Caco-2 (cell line): ENCODE results near the gene ISG20L2. TPM values are rescaled to one million over a fixed set of nuclear protein-coding genes. Genes with fewer than 3 reads are reported as not detected.

Source experiments
- BruUV-seq: library from RNA; stranded (reverse); fragments of 400-500 nt; replicated peaks from 2 replicates; lab custom pipeline; 2021; lab: Mats Ljungman, UMichigan
- CTCF ChIA-PET: fragments of 300-600 bp; sonication (Branson Sonifier 250); formaldehyde crosslinking; loops from one replicate; lab custom pipeline; 2022; ENCODE audit warnings: antibody characterized with exemption; lab: Charles Lee
- POLR2A ChIA-PET: fragments of 300-600 bp; sonication (Branson Sonifier 250); formaldehyde crosslinking; loops from one replicate; lab custom pipeline; 2022; ENCODE audit warnings: antibody characterized with exemption; lab: Charles Lee
- DNase-seq, 2 experiments: peaks; one replicate each; pipeline versions ENCODE4 v3.0.0 to v3.0.0-alpha.2; 2020 to 2022
- H3K27me3 ChIP-seq: replicated peaks from 2 replicates; pipeline ENCODE4 v1.6.0; 2011; ENCODE audit warnings: low read length; ENCODE audit not compliant: control insufficient read depth, insufficient read depth
- H3K36me3 ChIP-seq: 2 replicates; pipeline ENCODE4 v1.5.1; 2011; ENCODE audit warnings: low read length; ENCODE audit not compliant: control insufficient read depth, insufficient read depth
- H3K4me1 ChIP-seq: fragments of 250-450 bp; sonication (Bioruptor Pico); 2 replicates; pipeline ENCODE4 v1.5.1; 2020; ENCODE audit warnings: mild to moderate bottlenecking
- H3K4me3 ChIP-seq: 2 replicates; pipeline ENCODE4 v1.5.1; 2011; ENCODE audit warnings: low read depth, mild to moderate bottlenecking, control low read depth, low read length
- H3K9me3 ChIP-seq: fragments of 250-450 bp; sonication (Bioruptor Pico); 2 replicates; pipeline ENCODE4 v1.5.1; 2020; ENCODE audit warnings: mild to moderate bottlenecking, moderate library complexity
- H3K27ac Mint-ChIP-seq: one replicate; pipeline ENCODE4 v1.8.0; 2022; ENCODE audit warnings: mixed read lengths; ENCODE audit not compliant: unreplicated experiment
- H3K27me3 Mint-ChIP-seq: one replicate; pipeline ENCODE4 v1.8.0; 2022; ENCODE audit warnings: mixed read lengths; ENCODE audit not compliant: insufficient read depth, unreplicated experiment
- H3K36me3 Mint-ChIP-seq: one replicate; pipeline ENCODE4 v1.8.0; 2022; ENCODE audit warnings: mild to moderate bottlenecking, mixed read lengths; ENCODE audit not compliant: insufficient read depth, unreplicated experiment
- H3K4me1 Mint-ChIP-seq: one replicate; pipeline ENCODE4 v1.8.0; 2022; ENCODE audit warnings: low read depth, mixed read lengths; ENCODE audit not compliant: unreplicated experiment
- H3K4me3 Mint-ChIP-seq: one replicate; pipeline ENCODE4 v1.8.0; 2022; ENCODE audit warnings: mild to moderate bottlenecking, moderate library complexity, mixed read lengths; ENCODE audit not compliant: unreplicated experiment
- H3K9me3 Mint-ChIP-seq: one replicate; pipeline ENCODE4 v1.8.0; 2022; ENCODE audit warnings: mixed read lengths; ENCODE audit not compliant: unreplicated experiment
- CTCF ChIP-seq, 2 experiments: fragments of 200-600 bp in 1 of 2; IDR thresholded peaks; 1 replicate in 1 of 2; 2 replicates in 1 of 2; pipeline versions ENCODE4 v1.5.1 to v1.8.0; 2011 to 2022; ENCODE audit warnings: antibody characterized with exemption in 1 of 2, control low read depth in 1 of 2, inconsistent platforms in 1 of 2, low read depth in 1 of 2, low read length in 1 of 2, mild to moderate bottlenecking in 1 of 2, moderate library complexity in 1 of 2; ENCODE audit not compliant: insufficient read depth in 1 of 2, severe bottlenecking in 1 of 2, unreplicated experiment in 1 of 2
- intact Hi-C: fragments of 100-400 bp; cut with micrococcal nuclease; formaldehyde crosslinking; loops from one replicate; pipeline ENCODE4 v1.10.0; 2022; ENCODE audit not compliant: unreplicated experiment
- total RNA-seq: library from RNA; stranded (reverse); gene quantifications from 2 replicates; pipeline ENCODE4 v1.2.3, GENCODE V29; 2022

ISG20L2 gene
- total RNA-seq, 1 experiment from 2014 or later, result 42.3 TPM

GRCh38 chr1:156712626-156713025, 15.9 kb downstream of the ISG20L2 start:
- peak in 1 of 2 experiments; percentile 54 for DNase-seq
- H3K9me3 ChIP-seq, result no peaks in the 10 kb centered on the region
- ChIA-PET POLR2A (no interaction called here), CTCF (interaction anchor here (2.2 to 2.9 kb wide), 2 partner anchors 14 to 23 kb away, joined by 9 to 30 read pairs; no protein-coding TSS in a partner anchor)
- no peak for TF ChIP-seq CTCF (IDR thresholded peaks at IDR 0.05; ENCODE audit: insufficient read depth in 1 of 2, low read depth in 1 of 2, low read length in 1 of 2, severe bottlenecking in 1 of 2, unreplicated experiment in 1 of 2)
- intact Hi-C loops, result no loop called here
- Mint-ChIP-seq H3K27ac (no peak overlapping the region), H3K27me3 (no peaks in the 10 kb centered on the region), H3K9me3 (no peaks in the 10 kb centered on the region), H3K4me1 (no peaks in the 10 kb centered on the region), H3K4me3 (no peak overlapping the region), H3K36me3 (peaks cover 15% of the 10 kb centered on the region)
- no peak overlapping the region for H3K4me3 ChIP-seq
- H3K36me3 ChIP-seq, result no peaks in the 10 kb centered on the region
- no TSS peak for BruUV-seq
- H3K4me1 ChIP-seq, result peaks cover 6% of the 10 kb centered on the region
- no peaks in the 10 kb centered on the region for H3K27me3 ChIP-seq

GRCh38 chr1:156711011-156711817, 17.4 kb downstream of the ISG20L2 start:
- peaks cover 14% of the 10 kb centered on the region for H3K36me3 Mint-ChIP-seq
- H3K4me1 Mint-ChIP-seq, result peaks cover 8% of the 10 kb centered on the region
- intact Hi-C loops, result no loop called here
- Histone ChIP-seq H3K36me3 (no peaks in the 10 kb centered on the region), H3K27me3 (no peaks in the 10 kb centered on the region), H3K9me3 (no peaks in the 10 kb centered on the region), H3K4me1 (peaks cover 6% of the 10 kb centered on the region), H3K4me3 (no peak overlapping the region)
- CTCF ChIA-PET, result interaction anchor here (1.3 to 2.9 kb wide), 3 partner anchors 15 to 21 kb away, joined by 3 to 30 read pairs (median 9); no protein-coding TSS in a partner anchor
- POLR2A ChIA-PET, result interaction anchor here (0.8 kb wide), 1 partner anchor 17 kb away, joined by 3 read pairs; the partner anchor contains the start of gene METTL25B
- no peak overlapping the region for H3K4me3 Mint-ChIP-seq
- DNase-seq, result no peak
- no peak for TF ChIP-seq CTCF (IDR thresholded peaks at IDR 0.05; ENCODE audit: insufficient read depth in 1 of 2, low read depth in 1 of 2, low read length in 1 of 2, severe bottlenecking in 1 of 2, unreplicated experiment in 1 of 2)
- no peak overlapping the region for H3K27ac Mint-ChIP-seq
- no TSS peak for BruUV-seq
- no peaks in the 10 kb centered on the region for H3K27me3 Mint-ChIP-seq
- no peaks in the 10 kb centered on the region for H3K9me3 Mint-ChIP-seq

- CTCF ChIA-PET, result interaction anchor here (2.9 kb wide), 1 partner anchor 20 kb away, joined by 30 read pairs; no protein-coding TSS in a partner anchor
- no peak for TF ChIP-seq CTCF (IDR thresholded peaks at IDR 0.05; ENCODE audit: insufficient read depth in 1 of 2, low read depth in 1 of 2, low read length in 1 of 2, severe bottlenecking in 1 of 2, unreplicated experiment in 1 of 2)
- Mint-ChIP-seq H3K9me3 (no peaks in the 10 kb centered on the region), H3K4me1 (peaks cover 8% of the 10 kb centered on the region), H3K4me3 (no peak overlapping the region), H3K36me3 (peaks cover 11% of the 10 kb centered on the region), H3K27ac (no peak overlapping the region), H3K27me3 (no peaks in the 10 kb centered on the region)
- Histone ChIP-seq H3K4me1 (peaks cover 6% of the 10 kb centered on the region), H3K4me3 (no peak overlapping the region), H3K36me3 (no peaks in the 10 kb centered on the region), H3K27me3 (no peaks in the 10 kb centered on the region), H3K9me3 (no peaks in the 10 kb centered on the region)
- no peak for DNase-seq
- POLR2A ChIA-PET, result no interaction called here
- BruUV-seq, result no TSS peak
- intact Hi-C loops, result no loop called here
Measured at GRCh38 chr1:156709757-156710489, 18.6 kb downstream of the ISG20L2 start.
